Liver (tissue), 9 donors: ENCODE measurements around the gene RARG. TPM values are rescaled to one million over a fixed set of nuclear protein-coding genes. Genes with fewer than 3 reads are reported as not detected.

Experiments used
- DNase-seq: peaks from one replicate; pipeline ENCODE4 v3.0.0-alpha.2; 2017; ENCODE audit warnings: low spot score
- H3K27ac ChIP-seq, 2 donors: one replicate each; pipeline ENCODE4 v1.7.0; 2013; ENCODE audit warnings: inconsistent platforms in 2 of 2, low read length in 2 of 2, control low read depth in 1 of 2, low read depth in 1 of 2, mild to moderate bottlenecking in 1 of 2
- H3K27me3 ChIP-seq, 4 donors: one replicate each; pipeline versions ENCODE4 v1.6.1 to v1.7.0; 2013; ENCODE audit warnings: low read length in 3 of 4, inconsistent platforms in 1 of 4, mild to moderate bottlenecking in 1 of 4, moderate library complexity in 1 of 4; ENCODE audit not compliant: control insufficient read depth in 4 of 4, insufficient read depth in 4 of 4
- H3K36me3 ChIP-seq, 4 donors: one replicate each; pipeline versions ENCODE4 v1.6.1 to v1.7.0; 2013; ENCODE audit warnings: low read length in 3 of 4, mild to moderate bottlenecking in 3 of 4, low read depth in 1 of 4, moderate library complexity in 1 of 4; ENCODE audit not compliant: control insufficient read depth in 4 of 4, insufficient read depth in 3 of 4
- H3K4me1 ChIP-seq, 4 donors: one replicate each; pipeline versions ENCODE4 v1.6.1 to v1.7.0; 2013; ENCODE audit warnings: low read length in 3 of 4, mild to moderate bottlenecking in 3 of 4, moderate library complexity in 1 of 4; ENCODE audit not compliant: control insufficient read depth in 4 of 4, insufficient read depth in 4 of 4
- H3K4me3 ChIP-seq, 3 donors: one replicate each; pipeline versions ENCODE4 v1.6.1 to v1.7.0; 2013; ENCODE audit warnings: low read length in 3 of 3, control low read depth in 1 of 3, low read depth in 1 of 3, mild to moderate bottlenecking in 1 of 3
- H3K9ac ChIP-seq, 2 donors: one replicate each; pipeline ENCODE4 v1.7.0; 2013; ENCODE audit warnings: low read length in 2 of 2, mild to moderate bottlenecking in 2 of 2, moderate library complexity in 2 of 2, control low read depth in 1 of 2, low read depth in 1 of 2
- H3K9me3 ChIP-seq, 4 donors: one replicate each; pipeline versions ENCODE4 v1.6.1 to v1.7.0; 2013; ENCODE audit warnings: low read length in 3 of 4; ENCODE audit not compliant: control insufficient read depth in 4 of 4
- ATF3 ChIP-seq: IDR thresholded peaks from 2 replicates; pipeline ENCODE4 v1.6.1; 2016; ENCODE audit warnings: antibody characterized with exemption
- CTCF ChIP-seq: fragments of 150-350 bp; IDR thresholded peaks from 2 replicates; pipeline ENCODE4 v1.5.1; 2017; ENCODE audit warnings: improper control_type of control experiment, low read depth, low read length; ENCODE audit not compliant: missing input control
- EGR1 ChIP-seq, 2 donors: IDR thresholded peaks; 2 replicates each; pipeline ENCODE4 v1.6.1; 2016 to 2018; ENCODE audit warnings: antibody characterized with exemption in 2 of 2, low read depth in 2 of 2
- FOXA1 ChIP-seq: IDR thresholded peaks from 2 replicates; pipeline ENCODE4 v1.6.1; 2016; ENCODE audit warnings: antibody characterized with exemption
- FOXA2 ChIP-seq: IDR thresholded peaks from 2 replicates; pipeline ENCODE4 v1.6.1; 2016; ENCODE audit warnings: antibody characterized with exemption
- GABPA ChIP-seq, 2 donors: IDR thresholded peaks in 1 of 2; conservative IDR thresholded peaks in 1 of 2; 2 replicates each; pipeline ENCODE4 v1.6.1; 2016; ENCODE audit warnings: antibody characterized with exemption in 2 of 2, mild to moderate bottlenecking in 1 of 2, moderate library complexity in 1 of 2
- HNF4A ChIP-seq, 2 donors: conservative IDR thresholded peaks; 2 replicates each; pipeline ENCODE4 v1.6.1; 2016; ENCODE audit warnings: antibody characterized with exemption in 2 of 2, mild to moderate bottlenecking in 2 of 2
- HNF4G ChIP-seq: IDR thresholded peaks from 2 replicates; pipeline ENCODE4 v1.6.1; 2016; ENCODE audit warnings: antibody characterized with exemption
- JUND ChIP-seq, 2 donors: IDR thresholded peaks; 2 replicates each; pipeline ENCODE4 v1.6.1; 2016; ENCODE audit warnings: antibody characterized with exemption in 2 of 2
- MAX ChIP-seq: IDR thresholded peaks from 2 replicates; pipeline ENCODE4 v1.6.1; 2016; ENCODE audit warnings: antibody characterized with exemption
- NR2F2 ChIP-seq: IDR thresholded peaks from 2 replicates; pipeline ENCODE4 v1.6.1; 2016; ENCODE audit warnings: antibody characterized with exemption
- RAD21 ChIP-seq, 2 donors: IDR thresholded peaks; 2 replicates each; pipeline ENCODE4 v1.6.1; 2016; ENCODE audit warnings: antibody characterized with exemption in 2 of 2, mild to moderate bottlenecking in 2 of 2
- REST ChIP-seq: IDR thresholded peaks from 2 replicates; pipeline ENCODE4 v1.6.1; 2016; ENCODE audit warnings: antibody characterized with exemption, mild to moderate bottlenecking
- RXRA ChIP-seq, 2 donors: IDR thresholded peaks; 2 replicates each; pipeline ENCODE4 v1.6.1; 2017 to 2018; ENCODE audit warnings: antibody characterized with exemption in 2 of 2, mild to moderate bottlenecking in 1 of 2
- SP1 ChIP-seq: IDR thresholded peaks from 2 replicates; pipeline ENCODE4 v1.6.1; 2018; ENCODE audit warnings: antibody characterized with exemption, mild to moderate bottlenecking
- TAF1 ChIP-seq: conservative IDR thresholded peaks from 2 replicates; pipeline ENCODE4 v1.6.1; 2016; ENCODE audit warnings: antibody characterized with exemption, mild to moderate bottlenecking
- YY1 ChIP-seq: IDR thresholded peaks from 2 replicates; pipeline ENCODE4 v1.6.1; 2016; ENCODE audit warnings: antibody characterized with exemption, mild to moderate bottlenecking
- ZBTB33 ChIP-seq: IDR thresholded peaks from 2 replicates; pipeline ENCODE4 v1.6.1; 2016; ENCODE audit warnings: antibody characterized with exemption
- WGBS: extraction: QIAGEN DNeasy Blood & Tissue Kit; methylation state at CpG from one replicate; pipeline ENCODE4 v1.1.7; 2013; 5-methylcytosine and 5-hydroxymethylcytosine counted together
- polyA plus RNA-seq, 2 donors: library from polyadenylated mRNA; stranded (reverse) in 1 of 2; unstranded in 1 of 2; fragments of 200-250 nt in 1 of 2; fragments of >200 nt in 1 of 2; fragmentation: Nextera tagmentation in 1 of 2; extraction: Ambion mirVana in 1 of 2; gene quantifications; one replicate each; pipeline versions ENCODE4 v1.2.1 to v1.2.3, GENCODE V29; 2013 to 2015
- total RNA-seq, 2 donors: library from RNA; depleted of rRNA; stranded (reverse); fragments of >200 nt; gene quantifications; one replicate each; pipeline ENCODE4 v1.2.3, GENCODE V29; 2014
- donor health status: healthy.
- donor health status: healthy.
- donor health status: healthy.
- donor health status: healthy.
- donor health status: healthy.

The RARG gene
- total and polyA plus RNA-seq, 4 donors = 1.7 to 3.1 (median 2.7) TPM

GRCh38 chr12:53236443-53237111 lies 4.6 kb upstream of the RARG start:
- WGBS = 80% methylated on average over 1 of the region's 1 CpG
- no peak overlapping the region for H3K9ac ChIP-seq
- peaks cover 0 to 4% (median 2%) of the 10 kb centered on the region in 4 donors for H3K4me1 ChIP-seq
- no peak for TF ChIP-seq ZBTB33
- TF ChIP-seq EGR1 (IDR thresholded peaks at IDR 0.05; ENCODE audit: low read depth in 2 of 2) = no peak
- no peak for TF ChIP-seq RAD21 (IDR thresholded peaks at IDR 0.05)
- no peak for TF ChIP-seq CTCF
- TF ChIP-seq YY1 = no peak
- TF ChIP-seq JUND (IDR thresholded peaks at IDR 0.05) = no peak
- no peak for TF ChIP-seq HNF4G
- TF ChIP-seq GABPA (IDR thresholded peaks at IDR 0.05 in 1 of 2, conservative IDR thresholded peaks at IDR 0.05 in 1 of 2) = no peak
- no peak for TF ChIP-seq REST
- no peak for TF ChIP-seq ATF3
- no peak for TF ChIP-seq MAX
- TF ChIP-seq FOXA1 = no peak
- TF ChIP-seq SP1 = no peak
- TF ChIP-seq FOXA2 = no peak
- no peak for TF ChIP-seq RXRA (IDR thresholded peaks at IDR 0.05)
- TF ChIP-seq HNF4A (conservative IDR thresholded peaks at IDR 0.05) = no peak
- TF ChIP-seq TAF1 = no peak
- TF ChIP-seq NR2F2 = no peak
- H3K27me3 ChIP-seq = peaks cover 0 to 15% (median 0%) of the 10 kb centered on the region in 4 donors
- no peaks in the 10 kb centered on the region for H3K9me3 ChIP-seq
- no peak for DNase-seq
- no peaks in the 10 kb centered on the region for H3K36me3 ChIP-seq
- no peak overlapping the region for H3K4me3 ChIP-seq
- H3K27ac ChIP-seq = no peak overlapping the region
